AG08395 (cell line): ENCODE data around the gene OTOP2.
A peak's percentile ranks its signal among the peaks of the same experiment; 100 is the strongest.
"Not testable (repeated sequence)": the region's sequence is repeated elsewhere in the genome, so short reads cannot be mapped to it uniquely, and the experiment has no call there.

Experiments
- DNase-seq: peaks from one replicate; pipeline ENCODE4 v3.0.0; 2012; ENCODE audit warnings: mixed read lengths, low spot score

OTOP2 gene

GRCh38 chr17:74972107-74972972 lies 48.3 kb downstream of the OTOP2 start, which contains the start of gene HID1:
Gene HID1, minus strand, starts transcription at chr17:74972759. Its CDS starts 103 bp downstream, at chr17:74972656.
- DNase-seq = no peak

GRCh38 chr17:74972973-74973328 lies 48.9 kb downstream of the OTOP2 start:
- no peak for DNase-seq

- no peak for DNase-seq
Measured at GRCh38 chr17:74975943-74976342, 51.9 kb downstream of the OTOP2 start.

GRCh38 chr17:74977802-74978201 lies 53.7 kb downstream of the OTOP2 start:
- no peak for DNase-seq

- DNase-seq = no peak
Measured at GRCh38 chr17:74978240-74978639, 54.2 kb downstream of the OTOP2 start.

- DNase-seq = no peak
Measured at GRCh38 chr17:74979408-74980146, 55.5 kb downstream of the OTOP2 start.

GRCh38 chr17:74981318-74981978 lies 57.4 kb downstream of the OTOP2 start:
- no peak for DNase-seq

- DNase-seq = peak; percentile 72
Measured at GRCh38 chr17:74981979-74982662, 58.0 kb downstream of the OTOP2 start.

GRCh38 chr17:74982663-74983313 lies 58.7 kb downstream of the OTOP2 start:
- not testable (repeated sequence) for DNase-seq
